Measurements from ENCODE around the gene IGFALS.
"Not testable (repeated sequence)": the region's sequence is repeated elsewhere in the genome, so short reads cannot be mapped to it uniquely, and the experiment has no call there.

The IGFALS gene

DNA sequence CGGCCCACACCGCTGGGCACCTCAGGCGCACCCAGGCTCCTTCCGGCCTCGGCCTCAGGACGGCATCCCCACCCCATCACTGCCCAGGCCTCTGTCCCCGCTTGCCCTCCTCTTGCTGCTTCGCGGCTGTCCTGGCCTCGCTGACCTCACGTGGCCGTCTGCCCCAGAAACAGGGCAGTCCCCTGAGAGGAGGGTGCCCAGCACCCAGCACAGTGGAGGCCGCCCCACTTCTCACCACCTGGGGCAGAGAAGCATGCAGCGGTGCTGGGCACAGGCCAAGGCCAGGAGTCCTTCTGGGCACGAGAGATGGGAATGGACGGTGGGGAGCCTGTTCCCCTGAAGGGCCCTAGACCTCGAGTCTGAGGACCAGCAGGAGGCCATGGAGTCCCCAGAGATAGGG lies 24.2 kb upstream of the IGFALS start:
- no peak for DNase-seq

DNA sequence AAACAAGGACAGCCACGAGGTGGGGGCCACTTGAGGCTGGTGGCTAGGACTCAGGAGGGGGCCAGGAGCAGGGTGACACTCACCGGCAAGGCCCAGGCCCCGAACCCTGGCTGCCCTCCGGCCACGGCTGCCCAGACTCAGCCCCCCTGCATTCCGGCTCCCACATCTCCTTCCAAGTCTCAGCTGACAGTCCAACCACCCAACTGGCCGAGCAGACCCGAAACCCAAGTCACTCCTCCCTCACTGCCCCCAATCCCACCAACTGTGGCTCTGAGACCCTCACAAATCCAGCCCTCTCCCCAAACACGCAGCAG lies 23.7 kb upstream of the IGFALS start:
- no peak for DNase-seq

DNA sequence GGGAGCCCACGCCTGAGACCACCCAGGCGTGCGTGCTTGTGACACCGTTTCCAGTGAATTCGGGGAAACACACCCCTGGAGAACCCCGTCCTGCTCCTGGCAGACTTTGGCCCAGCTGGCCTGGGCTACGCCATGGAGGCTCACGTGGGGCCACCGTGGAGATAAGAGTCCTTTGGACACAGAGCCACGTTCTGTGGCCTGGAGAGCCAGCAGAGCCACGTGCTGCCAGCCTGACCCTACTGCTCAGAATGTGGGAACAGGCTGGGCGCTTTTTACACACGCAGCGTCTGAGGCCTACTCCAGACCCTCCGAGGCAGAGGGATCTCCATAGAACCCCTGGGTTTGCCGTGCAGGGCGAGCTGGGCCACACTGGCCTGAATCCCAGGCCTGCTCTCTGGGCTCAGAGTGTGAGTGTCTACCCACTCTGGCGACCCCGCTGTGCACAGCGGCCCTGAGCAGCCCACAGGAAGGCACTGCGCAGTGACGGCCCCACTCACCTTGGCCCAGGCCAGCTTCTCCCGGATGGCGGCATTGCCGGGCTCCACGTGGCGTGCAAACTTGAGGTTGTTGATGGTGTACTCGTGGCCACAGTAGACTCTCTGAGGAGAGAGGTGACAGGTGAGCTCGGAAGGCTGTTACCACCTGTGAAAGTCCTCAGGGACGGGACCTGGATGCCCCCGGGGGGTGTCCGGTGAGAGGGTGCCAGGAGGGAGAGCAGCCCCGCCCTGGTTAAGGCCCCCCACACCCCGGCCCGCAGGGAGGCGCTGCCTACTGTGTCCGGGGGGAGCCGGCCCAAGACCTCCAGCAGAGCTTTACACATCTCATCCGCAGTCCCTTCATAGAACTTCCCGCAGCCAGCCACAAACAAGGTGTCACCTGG lies 23.1 kb upstream of the IGFALS start:
- no peak for DNase-seq

DNA sequence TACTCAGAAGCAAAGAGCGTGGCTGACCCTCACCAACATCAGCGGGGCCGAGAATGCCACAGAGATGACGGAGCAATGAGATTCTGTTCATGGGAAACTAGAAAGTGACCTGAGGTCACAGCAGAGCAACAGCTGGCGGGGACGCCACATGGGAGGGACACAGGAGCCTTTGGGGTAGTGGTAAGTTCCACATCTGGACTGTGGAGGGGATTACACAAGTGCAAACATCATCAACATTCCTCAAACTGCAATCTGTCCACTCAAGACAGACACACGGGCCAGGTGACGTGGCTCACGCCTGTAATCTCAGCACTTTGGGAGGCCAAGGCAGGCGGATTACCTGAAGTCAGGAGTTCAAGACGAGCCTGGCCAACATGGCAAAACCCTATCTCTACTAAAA lies 22.0 kb upstream of the IGFALS start:
- no peak for DNase-seq

DNA sequence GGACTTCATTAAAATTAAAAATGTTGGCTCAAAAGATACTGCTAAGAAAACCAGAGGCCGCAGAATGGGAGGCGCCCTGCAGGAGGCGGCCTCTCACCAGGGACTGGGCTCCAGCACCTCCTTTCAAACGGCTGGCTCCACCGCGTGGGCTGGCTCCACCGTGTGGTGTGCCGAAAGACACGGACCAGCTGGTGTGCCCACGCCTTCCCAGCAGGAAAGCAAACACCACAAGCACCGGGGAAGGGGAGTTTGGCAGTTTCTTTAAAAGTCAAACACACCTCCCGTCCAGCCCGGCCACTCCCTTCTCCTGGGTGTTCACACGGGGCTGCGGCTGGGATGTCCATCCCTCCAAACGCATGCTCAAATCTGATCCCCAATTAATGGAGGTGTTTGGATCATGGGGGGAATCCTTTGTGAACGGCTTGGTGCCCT lies 19.2 kb upstream of the IGFALS start:
- DNase-seq, result peak; percentile 38

DNA sequence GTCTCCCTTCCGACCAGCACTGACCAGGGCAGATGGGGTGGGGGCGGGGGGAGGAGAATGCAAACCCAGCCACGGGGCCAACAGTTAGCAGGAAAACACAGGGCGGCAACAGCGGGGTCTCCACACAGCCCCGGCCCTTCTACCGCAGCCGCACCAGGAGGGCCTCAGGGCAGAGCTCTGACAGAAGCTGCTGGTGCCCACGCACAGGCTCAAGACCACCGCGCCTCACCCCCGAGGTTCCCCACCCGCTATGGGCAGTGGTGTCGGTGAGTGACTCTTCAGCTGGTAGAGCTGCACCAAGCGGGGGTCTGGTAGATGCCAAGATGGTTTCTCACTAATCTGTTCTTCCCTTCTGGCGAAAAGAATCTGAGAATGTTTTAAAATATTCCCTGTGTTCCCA lies 17.0 kb upstream of the IGFALS start:
- no peak for DNase-seq

DNA sequence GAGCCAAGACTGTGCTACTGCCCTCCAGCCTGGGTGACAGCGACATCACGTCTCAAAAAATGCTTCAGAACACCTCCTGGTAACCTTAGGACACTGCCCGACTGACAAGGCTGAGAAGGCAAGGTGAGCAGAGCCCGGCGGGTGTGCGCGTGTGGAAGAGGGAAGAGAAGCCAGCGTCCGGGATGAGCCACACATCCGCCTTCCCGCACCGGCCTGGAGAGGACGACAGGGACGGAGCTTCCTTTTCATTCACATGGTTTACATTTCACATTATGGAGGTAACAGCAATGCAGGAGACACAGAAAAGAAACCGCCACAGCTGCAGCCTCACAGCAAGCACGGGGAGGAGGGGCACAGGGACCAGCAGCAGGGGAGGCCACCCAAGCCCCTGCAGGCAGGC lies 16.6 kb upstream of the IGFALS start:
- DNase-seq, result no peak

DNA sequence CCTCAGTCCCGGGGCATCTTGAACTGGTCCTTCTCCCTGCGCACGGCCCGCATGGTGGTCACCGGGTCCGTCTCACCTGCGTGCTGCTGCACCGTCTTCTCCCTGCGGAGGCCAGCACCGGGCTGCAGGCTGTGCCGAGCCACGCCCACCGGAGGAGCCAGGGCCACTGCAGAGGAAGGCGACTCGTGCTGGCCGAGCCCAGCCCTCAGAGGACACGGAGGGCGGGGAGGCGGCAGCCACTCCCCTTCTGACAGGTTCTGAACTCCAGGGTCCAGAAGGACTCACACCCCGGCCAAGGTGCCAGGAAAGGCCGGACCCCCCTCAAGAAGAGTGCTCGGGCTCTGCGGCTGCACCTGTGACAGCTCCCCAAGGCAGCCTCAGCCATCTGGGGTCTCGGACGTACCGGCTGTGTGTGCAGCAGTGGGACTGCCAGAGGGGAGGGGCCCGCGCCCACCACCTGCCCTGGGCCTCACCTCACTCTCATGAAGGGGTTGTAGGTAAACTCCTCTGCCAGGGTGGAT lies 15.8 kb upstream of the IGFALS start:
- no peak for DNase-seq

DNA sequence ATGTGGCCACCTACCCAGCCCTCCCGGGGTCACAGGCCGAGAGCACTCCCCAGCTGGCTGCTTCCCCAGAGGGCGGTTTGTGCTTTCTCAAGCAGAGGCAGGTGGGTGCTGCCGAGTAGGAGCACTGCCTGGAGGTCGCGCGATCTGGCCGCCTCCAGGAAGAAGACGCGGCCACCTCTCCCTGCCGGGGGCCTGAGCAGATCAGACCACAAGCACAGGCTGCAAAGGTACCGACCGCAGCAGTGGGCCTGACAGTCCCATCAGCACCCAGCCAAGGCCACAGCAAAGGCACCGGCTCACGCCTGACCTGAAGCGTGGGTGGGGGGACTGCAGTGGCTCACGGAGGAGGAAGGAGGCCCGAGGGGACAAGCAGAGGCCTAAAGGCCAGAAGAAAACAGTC lies 15.2 kb upstream of the IGFALS start:
- no peak for DNase-seq

DNA sequence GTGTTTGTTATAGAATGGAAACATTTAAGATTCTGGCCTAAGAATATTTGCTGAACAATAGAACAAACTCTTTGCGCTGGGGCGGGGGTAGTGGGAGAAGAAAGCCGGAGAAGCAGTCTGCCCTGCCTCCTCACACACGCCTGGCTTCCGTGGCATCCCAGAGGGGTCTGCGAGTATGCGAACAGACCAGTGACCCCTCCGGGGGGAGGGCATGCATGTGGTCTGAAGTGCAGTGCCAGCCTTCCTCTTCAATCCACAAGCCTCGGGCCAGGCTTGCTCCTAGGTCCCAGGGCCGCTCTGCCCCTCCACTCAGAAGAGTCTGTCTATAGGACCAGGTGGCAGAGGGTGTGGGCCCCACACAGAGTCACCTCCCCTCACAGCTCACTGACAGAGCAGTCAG lies 14.1 kb upstream of the IGFALS start:
- no peak for DNase-seq

DNA sequence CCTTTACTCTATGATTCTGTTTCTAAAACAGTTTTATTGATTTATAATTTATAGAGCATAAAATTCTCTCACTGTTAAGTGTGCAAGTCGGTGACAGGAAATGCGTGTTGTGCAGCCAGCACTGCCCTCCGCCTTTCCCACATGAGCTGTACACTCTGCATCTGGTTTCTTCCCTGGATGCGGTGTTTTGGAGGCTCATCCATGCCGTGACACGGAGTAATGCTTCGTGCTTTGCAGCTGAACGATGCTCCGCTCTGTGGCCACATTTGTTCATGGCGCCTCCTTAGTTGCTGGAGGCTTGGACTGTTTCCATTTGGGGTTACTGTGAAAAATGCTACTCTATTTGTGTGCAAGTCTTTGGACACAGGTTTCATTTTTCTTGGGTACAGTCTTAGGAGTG lies 7.2 kb upstream of the IGFALS start:
- peak; percentile 8 for DNase-seq

DNA sequence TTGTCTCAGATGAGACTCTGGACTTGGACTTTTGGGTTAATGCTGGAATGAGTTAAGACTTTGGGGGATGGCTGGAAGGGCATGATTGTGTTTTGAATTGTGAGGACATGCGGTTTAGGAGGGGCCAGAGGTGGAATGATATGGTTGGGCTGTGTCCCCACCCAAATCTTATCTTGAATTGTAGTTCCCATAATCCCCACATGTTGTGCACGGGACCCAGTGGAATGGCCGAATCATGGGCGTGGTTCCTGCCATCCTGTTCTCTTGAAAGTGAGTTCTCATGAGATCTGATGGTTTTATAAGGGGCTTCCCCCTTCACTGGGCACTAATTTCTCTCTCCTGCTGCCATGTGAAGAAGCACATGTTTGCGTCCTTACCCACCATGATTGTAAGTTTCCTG lies 5.8 kb upstream of the IGFALS start:
- DNase-seq, result not testable (repeated sequence)

DNA sequence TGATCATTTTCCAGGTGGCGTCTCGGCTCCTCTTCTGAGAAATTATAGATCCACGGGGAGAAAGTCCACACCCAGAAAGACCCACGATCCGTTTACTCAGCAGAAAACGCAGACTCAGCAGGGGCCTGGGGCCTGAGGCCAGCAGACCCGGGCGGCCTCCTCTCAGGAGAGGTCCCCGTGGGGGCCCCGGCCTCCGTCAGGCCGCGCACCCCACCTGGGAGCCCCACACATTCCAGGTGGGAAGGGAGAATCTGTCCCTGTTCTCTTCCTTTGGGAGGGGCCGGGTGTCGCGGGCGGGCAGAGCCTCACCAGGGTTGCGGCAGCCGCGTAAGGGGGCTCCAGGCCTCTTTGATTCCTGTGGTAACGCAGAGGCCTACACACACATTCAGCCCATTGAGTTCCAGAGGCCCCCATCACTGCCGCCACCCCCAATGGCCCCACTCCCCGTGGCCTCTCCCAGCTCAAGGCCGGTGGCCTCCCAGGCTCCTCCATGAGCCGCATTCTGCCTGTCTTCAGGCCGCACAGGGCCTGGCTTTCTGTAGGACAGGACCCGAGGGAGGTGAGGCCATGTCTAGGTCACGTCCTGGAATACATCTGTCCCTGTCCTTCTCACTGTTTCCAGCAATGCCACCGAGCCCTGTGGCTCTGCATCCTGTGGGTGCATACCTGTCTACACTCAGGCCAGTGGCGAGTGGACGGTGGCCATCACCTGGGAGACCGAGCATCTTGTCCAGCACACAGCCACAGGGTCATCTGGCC lies 1.6 kb upstream of the IGFALS start:
- DNase-seq, result no peak

DNA sequence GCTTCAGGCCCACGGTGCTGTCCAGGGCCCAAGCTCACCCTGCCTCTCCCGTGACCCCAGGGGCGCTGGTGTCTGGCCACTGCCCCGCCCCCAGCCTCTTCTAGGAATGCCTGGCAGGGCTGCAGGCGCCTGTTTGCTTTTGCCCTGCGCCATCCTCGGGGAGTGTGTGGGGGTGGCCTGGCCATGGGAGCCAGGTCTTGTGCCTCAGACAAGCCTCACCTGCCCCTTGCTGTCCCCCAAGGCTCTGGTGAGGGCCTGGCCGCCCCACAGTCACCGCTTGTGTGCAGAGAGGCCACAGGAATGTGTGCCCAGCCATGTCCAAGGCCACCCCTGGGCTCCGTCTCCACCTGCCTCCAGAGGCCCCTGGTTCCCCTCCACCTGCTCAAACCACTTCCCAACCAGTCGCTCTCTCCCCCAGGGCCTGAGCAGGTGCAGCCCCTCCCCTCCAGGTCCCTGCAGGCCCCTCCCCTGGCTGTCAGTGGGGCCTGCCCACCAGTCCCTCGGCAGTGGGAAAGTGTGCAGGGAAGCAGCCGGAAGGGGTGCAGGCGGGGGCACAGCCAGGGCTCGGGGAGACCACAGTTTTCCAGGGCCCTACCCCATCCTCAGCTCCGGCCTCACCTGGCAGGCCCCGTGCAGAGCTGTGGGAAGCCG lies 841 bp upstream of the IGFALS start:
- no peak for DNase-seq

DNA sequence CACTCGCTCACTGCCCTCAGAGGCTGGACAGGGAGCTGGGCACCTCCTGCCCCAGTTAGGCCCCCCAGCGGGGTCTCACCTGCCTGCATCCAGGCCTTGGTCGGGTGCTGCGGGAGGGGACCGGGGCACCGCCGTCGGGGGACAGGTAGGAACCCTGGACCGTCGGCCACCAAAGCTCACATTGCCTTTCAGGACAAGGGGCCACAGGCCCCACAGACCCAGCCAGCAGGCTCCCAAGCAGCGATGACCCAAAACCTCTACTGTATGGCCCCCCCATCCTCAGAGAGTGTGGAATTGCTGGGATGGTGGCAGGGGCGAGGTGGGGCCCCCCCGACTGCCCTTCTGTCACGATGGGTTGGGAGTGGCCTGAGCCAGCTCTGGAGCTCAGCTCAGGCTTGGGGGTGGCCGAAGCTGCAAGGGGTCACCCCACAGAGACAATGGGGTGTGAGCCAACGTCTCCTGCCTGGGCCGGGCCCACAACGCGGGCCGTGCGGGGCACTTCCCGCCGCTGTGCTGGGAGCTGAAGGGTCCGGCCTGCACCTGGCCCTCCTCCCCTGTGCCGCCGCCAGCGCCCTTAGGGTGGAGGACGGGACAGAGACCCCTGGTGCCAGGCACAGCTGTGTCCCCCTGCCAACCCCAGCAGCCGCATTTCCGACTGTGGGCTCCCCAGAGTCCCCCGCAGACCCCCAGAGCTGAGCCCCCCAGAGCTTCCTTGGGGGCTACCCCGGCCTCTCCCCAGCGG lies 498 bp downstream of the IGFALS start:
- DNase-seq, result no peak

DNA sequence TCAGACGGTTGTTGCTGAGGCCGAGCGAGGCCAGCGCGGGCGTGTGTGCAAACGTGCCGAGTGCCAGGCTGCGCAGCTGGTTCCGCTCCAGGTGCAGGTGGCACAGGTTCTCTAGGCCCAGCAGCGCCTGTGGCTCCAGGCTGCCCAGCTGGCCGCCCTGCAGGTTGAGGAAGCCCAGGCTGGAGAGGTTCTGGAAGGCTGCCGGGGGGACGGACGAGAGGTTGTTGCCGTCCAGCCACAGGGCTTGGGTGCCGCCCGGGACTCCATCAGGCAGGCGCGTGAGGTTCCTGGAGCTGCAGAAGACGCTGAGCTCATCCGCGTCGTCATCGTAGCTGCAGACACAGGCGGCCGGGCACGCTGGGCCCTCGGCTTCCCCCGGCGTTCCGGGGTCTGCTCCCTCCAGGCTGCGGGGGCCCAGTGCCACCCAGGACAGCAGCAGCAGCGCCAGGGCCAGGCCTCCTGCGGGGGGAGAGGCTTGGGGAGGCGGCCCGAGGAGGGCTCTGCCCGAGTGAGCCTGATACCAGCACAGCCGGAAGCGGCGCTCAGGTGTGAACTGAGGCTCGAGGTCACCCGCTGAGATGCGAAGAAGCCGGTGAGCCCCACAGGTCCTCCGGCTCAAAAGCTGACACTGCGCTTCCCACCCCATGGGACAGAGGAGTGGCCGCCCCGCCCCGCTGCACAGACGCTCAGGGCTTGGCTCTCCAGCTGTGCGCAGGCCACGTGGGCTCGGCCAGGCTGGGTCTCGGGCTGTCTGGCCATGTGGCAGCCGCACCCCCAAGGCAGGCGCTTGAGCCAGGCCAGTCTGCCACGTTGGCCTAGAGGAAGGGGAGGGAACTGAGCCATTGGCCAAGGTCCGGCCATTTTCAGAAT lies 1.3 kb downstream of the IGFALS start:
- DNase-seq, result no peak

DNA sequence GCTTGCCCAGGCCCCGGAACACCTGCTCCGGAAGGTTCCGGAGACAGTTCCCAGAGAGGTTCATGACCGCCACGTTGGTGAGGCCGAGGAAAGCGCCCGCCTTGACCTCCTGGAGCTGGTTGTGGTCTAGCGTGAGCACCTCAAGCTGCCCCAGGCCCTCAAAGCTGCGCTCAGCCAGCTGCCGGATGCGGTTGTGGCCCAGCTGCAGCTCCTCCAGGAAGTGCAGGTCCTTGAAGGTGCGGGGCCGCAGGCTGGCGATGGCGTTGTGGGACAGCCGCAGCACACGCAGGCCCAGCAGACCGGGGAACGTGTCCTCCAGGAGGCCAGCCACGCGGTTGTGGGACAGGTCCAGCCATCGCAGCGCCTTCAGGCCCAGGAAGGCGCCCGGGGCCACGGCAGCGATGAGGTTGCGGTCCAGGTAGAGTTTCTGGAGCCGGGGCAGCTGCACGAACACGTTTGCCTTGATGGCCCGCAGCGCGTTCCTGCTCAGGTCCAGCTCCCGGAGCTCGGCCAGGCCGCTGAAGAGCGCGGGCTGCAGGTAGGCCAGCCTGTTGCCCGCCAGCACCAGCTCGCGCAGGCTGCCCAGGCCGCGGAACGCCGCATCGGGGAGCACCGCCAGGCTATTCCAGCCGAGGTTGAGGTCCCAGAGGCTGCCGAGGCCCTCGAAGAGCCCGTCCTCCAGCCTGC lies 2.1 kb downstream of the IGFALS start:
- DNase-seq, result no peak

DNA sequence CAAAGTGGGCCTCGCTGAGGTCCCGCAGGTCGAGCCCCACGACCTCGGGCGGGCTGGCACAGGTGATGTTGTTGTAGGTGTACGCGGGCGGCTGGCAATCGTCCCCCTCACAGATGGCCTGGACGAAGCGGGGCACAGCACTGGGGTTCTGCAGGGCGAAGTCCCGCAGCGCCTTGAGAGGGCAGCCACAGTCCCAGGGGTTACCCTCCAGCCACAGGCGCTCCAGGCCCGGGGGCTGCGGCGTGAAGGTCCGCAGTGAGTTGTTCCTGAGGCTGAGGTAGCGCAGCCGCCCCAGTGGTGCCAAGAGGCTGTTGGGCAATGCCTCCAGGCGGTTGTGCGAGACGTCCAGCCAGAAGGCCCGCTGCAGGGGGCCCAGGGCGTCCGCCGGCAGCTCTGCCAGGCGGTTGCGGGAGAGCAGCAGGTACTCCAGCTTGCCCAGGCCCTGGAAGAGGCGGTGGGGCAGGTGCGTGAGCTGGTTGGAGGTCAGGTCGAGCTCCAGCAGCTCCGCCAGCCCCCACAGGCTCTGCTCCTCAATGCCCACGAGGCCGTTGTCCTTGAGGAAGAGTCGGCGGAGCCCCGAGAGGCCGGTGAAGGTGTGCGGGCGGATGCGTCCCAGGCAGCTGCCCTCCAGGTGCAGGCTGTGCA lies 2.8 kb downstream of the IGFALS start:
- DNase-seq, result no peak

DNA sequence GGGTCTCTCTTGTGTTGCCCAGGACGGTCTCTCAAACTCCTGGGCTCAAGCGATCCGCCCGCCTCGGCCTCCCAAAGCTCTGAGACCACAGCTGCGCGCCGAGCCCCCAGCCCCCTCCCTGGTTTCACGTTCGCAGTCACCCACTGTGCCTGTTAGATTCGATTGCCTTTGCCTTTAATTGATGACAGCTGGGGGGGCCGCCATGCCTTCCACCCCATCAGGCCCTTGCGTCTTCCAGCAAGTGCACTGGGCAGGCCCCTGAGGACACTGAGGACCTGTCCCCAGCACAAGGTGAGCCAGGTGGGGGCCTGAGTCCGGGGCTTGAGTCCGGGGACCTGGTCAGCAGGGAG lies 3.3 kb downstream of the IGFALS start:
- DNase-seq, result no peak

DNA sequence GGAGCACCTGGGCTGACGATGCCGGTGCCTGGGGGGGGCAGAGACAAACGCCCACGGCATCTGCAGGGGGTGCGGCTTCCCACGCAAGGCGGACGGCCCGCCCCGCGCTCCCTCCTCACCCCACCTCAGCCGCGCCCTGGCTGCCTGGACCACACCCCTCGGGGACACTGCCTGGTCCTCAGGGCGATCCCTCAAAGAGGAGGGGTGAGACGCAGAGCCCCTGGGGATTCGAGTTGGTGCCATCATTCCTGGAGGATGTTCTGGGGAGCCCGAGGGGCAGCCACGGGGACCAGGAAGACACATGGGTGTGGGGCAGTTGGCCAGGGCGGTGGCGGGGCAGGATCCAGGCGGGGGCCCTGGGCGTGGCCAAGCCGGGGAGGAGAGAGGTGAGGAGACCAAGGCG lies 3.9 kb downstream of the IGFALS start:
- no peak for DNase-seq

DNA sequence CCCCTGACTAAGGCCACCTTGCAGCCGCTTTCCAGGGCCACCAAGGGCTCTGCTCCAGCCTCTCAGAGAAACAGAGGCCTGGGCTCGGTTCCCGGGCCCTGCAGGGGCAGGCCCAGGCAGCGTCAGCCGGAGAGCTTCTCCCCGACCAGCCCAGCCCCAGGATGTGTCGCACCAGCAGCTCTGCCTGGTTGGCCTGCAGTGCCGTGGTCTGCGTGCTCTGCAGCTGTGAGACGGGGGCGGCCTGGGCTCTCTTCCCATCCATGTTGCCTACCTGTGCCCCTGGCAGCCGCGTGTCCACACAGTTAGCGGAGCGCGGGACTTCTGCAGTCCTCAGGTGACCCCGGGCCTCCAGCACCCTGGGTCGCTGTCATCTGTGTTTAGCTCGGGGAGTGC lies 4.8 kb downstream of the IGFALS start:
- no peak for DNase-seq

All from EL (cell line).